SH-SY5Y (cell line): ENCODE results near the gene CACTIN.

Experiments used
- GATA2 ChIP-seq: IDR thresholded peaks from 2 replicates; pipeline ENCODE4 v1.6.1; 2011; ENCODE audit warnings: mild to moderate bottlenecking, low read depth, low read length
- GATA3 ChIP-seq: IDR thresholded peaks from 2 replicates; pipeline ENCODE4 v1.6.1; 2011; ENCODE audit warnings: low read depth, mild to moderate bottlenecking, low read length, moderate library complexity

- TF ChIP-seq GATA2 (no peak), GATA3 (no peak)
Measured at GRCh38 chr19:3653081-3653795, 26.6 kb upstream of the CACTIN start.
